CD4-positive, alpha-beta memory T cell (primary cell): ENCODE data around the gene MUC5AC. TPM values are rescaled to one million over a fixed set of nuclear protein-coding genes. Genes with fewer than 3 reads are reported as not detected.
A peak's percentile ranks its signal among the peaks of the same experiment; 100 is the strongest.
"Not testable (repeated sequence)": the region's sequence is repeated elsewhere in the genome, so short reads cannot be mapped to it uniquely, and the experiment has no call there.

ENCODE experiments used
- CTCF ChIA-PET: fragments of 350-600 bp; sonication (Branson Sonifier 250); formaldehyde crosslinking; loops from one replicate; lab custom pipeline; 2021; ENCODE audit warnings: inconsistent platforms; ENCODE audit not compliant: partially characterized antibody; lab: Charles Lee
- POLR2A ChIA-PET: fragments of 350-600 bp; sonication (Branson Sonifier 250); formaldehyde crosslinking; loops from one replicate; lab custom pipeline; 2021; ENCODE audit not compliant: partially characterized antibody; lab: Charles Lee
- DNase-seq, 5 donors: peaks; one replicate each; pipeline versions ENCODE4 v3.0.0 to v3.0.0-alpha.2; 2020 to 2022; ENCODE audit warnings: mixed read lengths in 1 of 5
- H3K27ac ChIP-seq: one replicate; pipeline ENCODE4 v1.7.0; 2013; ENCODE audit warnings: low read depth, low read length
- H3K27me3 ChIP-seq: 2 replicates; pipeline ENCODE4 v1.7.0; 2013; ENCODE audit warnings: mild to moderate bottlenecking, low read length, moderate library complexity; ENCODE audit not compliant: insufficient read depth
- H3K36me3 ChIP-seq: 2 replicates; pipeline ENCODE4 v1.7.0; 2013; ENCODE audit warnings: mild to moderate bottlenecking, low read length, moderate library complexity; ENCODE audit not compliant: insufficient read depth
- H3K4me1 ChIP-seq: 2 replicates; pipeline ENCODE4 v1.7.0; 2013; ENCODE audit warnings: mild to moderate bottlenecking, low read length, moderate library complexity; ENCODE audit not compliant: insufficient read depth
- H3K4me3 ChIP-seq, 2 donors: one replicate each; pipeline ENCODE4 v1.7.0; 2013; ENCODE audit warnings: low read length in 2 of 2, mild to moderate bottlenecking in 1 of 2
- H3K9me3 ChIP-seq, 2 donors: one replicate each; pipeline ENCODE4 v1.7.0; 2013; ENCODE audit warnings: low read length in 2 of 2, control low read depth in 1 of 2; ENCODE audit not compliant: control insufficient read depth in 1 of 2
- H3K27ac Mint-ChIP-seq, 7 donors: one replicate each; pipeline ENCODE4 v1.8.0; 2020 to 2021; ENCODE audit warnings: mixed read lengths in 7 of 7, mild to moderate bottlenecking in 6 of 7, inconsistent platforms in 3 of 7, moderate library complexity in 3 of 7
- H3K27me3 Mint-ChIP-seq, 2 donors: one replicate each; pipeline ENCODE4 v1.8.0; 2020 to 2021; ENCODE audit warnings: mixed read lengths in 2 of 2
- H3K36me3 Mint-ChIP-seq, 2 donors: one replicate each; pipeline ENCODE4 v1.8.0; 2020 to 2021; ENCODE audit warnings: mixed read lengths in 2 of 2, inconsistent platforms in 1 of 2, mild to moderate bottlenecking in 1 of 2
- H3K4me1 Mint-ChIP-seq, 4 donors: one replicate each; pipeline ENCODE4 v1.8.0; 2020 to 2021; ENCODE audit warnings: mixed read lengths in 4 of 4, mild to moderate bottlenecking in 1 of 4
- H3K4me3 Mint-ChIP-seq, 8 donors: one replicate each; pipeline ENCODE4 v1.8.0; 2020 to 2021; ENCODE audit warnings: mixed read lengths in 8 of 8, mild to moderate bottlenecking in 7 of 8, moderate library complexity in 6 of 8, inconsistent platforms in 3 of 8
- H3K9me3 Mint-ChIP-seq, 8 donors: one replicate each; pipeline ENCODE4 v1.8.0; 2020 to 2021; ENCODE audit warnings: mixed read lengths in 8 of 8, mild to moderate bottlenecking in 5 of 8, inconsistent platforms in 3 of 8, moderate library complexity in 1 of 8
- intact Hi-C: fragments of 100-400 bp; cut with micrococcal nuclease; formaldehyde crosslinking; loops from one replicate; pipeline ENCODE4 v1.15.1; 2023
- polyA plus RNA-seq, 2 donors: library from polyadenylated mRNA; unstranded; fragments of 300-500 nt; fragmentation: Illumina TruSeq; gene quantifications; one replicate each; pipeline ENCODE4 v1.2.3, GENCODE V29; 2021
- total RNA-seq, 2 experiments: library from RNA; stranded (reverse); gene quantifications; one replicate each; pipeline ENCODE4 v1.2.3, GENCODE V29; 2021

Gene MUC5AC
- total and polyA plus RNA-seq, 4 experiments from 2014 or later: not detected

DNA sequence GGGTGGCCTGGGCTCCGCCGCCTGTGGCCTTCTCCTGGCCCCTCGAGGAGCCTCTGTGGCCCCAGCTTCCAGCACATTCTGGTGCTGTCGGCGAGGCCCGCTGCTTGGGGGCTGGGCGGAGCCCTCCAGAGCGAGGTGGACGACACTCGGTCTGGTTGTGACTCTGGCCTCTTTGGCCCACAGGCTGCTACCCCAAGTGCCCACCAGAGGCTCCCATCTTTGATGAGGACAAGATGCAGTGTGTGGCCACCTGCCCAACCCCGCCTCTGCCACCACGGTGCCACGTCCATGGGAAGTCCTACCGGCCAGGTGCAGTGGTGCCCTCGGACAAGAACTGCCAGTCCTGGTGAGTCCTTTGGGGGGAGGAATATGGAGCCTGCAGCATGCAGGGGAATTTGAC, 22.4 kb downstream of the MUC5AC start:
- Histone ChIP-seq H3K27ac (no peak overlapping the region), H3K4me3 (no peak overlapping the region), H3K36me3 (no peaks in the 10 kb centered on the region), H3K27me3 (no peaks in the 10 kb centered on the region), H3K4me1 (peaks cover 4% of the 10 kb centered on the region), H3K9me3 (no peaks in the 10 kb centered on the region)
- H3K9me3 Mint-ChIP-seq: no peaks in the 10 kb centered on the region
- H3K4me3 Mint-ChIP-seq: no peak overlapping the region
- ChIA-PET CTCF (no interaction called here), POLR2A (no interaction called here)
- H3K27ac Mint-ChIP-seq: no peak overlapping the region
- intact Hi-C loops: no loop called here
- DNase-seq: no peak
- no peaks in the 10 kb centered on the region for H3K36me3 Mint-ChIP-seq
- peaks cover 0 to 2% of the 10 kb centered on the region in 2 donors for H3K27me3 Mint-ChIP-seq
- H3K4me1 Mint-ChIP-seq: peaks cover 0 to 3% (median 0%) of the 10 kb centered on the region in 4 donors

- H3K4me3 Mint-ChIP-seq: no peak overlapping the region
- POLR2A ChIA-PET: no interaction called here
- no peak overlapping the region for H3K27ac ChIP-seq
- H3K36me3 ChIP-seq: no peaks in the 10 kb centered on the region
- H3K9me3 ChIP-seq: no peaks in the 10 kb centered on the region
- H3K4me1 Mint-ChIP-seq: no peaks in the 10 kb centered on the region
- H3K27ac Mint-ChIP-seq: no peak overlapping the region
- intact Hi-C loops: no loop called here
- peaks cover 4% of the 10 kb centered on the region for H3K4me1 ChIP-seq
- CTCF ChIA-PET: no interaction called here
- H3K27me3 Mint-ChIP-seq: no peaks in the 10 kb centered on the region
- no peak overlapping the region for H3K4me3 ChIP-seq
- no peak for DNase-seq
- H3K27me3 ChIP-seq: no peaks in the 10 kb centered on the region
- no peaks in the 10 kb centered on the region for H3K36me3 Mint-ChIP-seq
- H3K9me3 Mint-ChIP-seq: no peaks in the 10 kb centered on the region
Observed at GRCh38 chr11:1180947-1181391, 23.2 kb downstream of the MUC5AC start.

DNA sequence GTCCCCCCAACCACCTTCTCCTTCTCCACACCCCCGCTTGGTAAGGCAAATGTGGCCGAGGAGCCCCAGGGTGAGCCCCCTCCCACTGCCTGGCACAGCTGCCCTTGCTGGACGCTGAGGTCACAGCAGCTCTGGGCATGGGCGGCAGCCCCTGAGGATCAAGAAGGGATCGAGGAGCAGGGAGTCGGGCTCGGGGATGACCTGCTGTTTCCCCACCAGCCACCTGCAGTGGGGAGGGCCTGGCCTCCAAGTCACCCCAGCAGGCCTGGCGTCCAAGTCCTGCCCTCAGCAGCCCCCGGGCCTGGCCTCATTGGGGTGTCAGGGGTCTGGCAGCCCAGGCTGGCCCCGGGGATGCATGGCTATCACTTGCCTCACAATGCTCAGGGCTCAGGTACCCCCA, 23.7 kb downstream of the MUC5AC start:
- H3K9me3 Mint-ChIP-seq: no peaks in the 10 kb centered on the region
- peaks cover 4% of the 10 kb centered on the region for H3K4me1 ChIP-seq
- no peak for DNase-seq
- POLR2A ChIA-PET: no interaction called here
- H3K4me3 Mint-ChIP-seq: no peak overlapping the region
- H3K4me1 Mint-ChIP-seq: no peaks in the 10 kb centered on the region
- H3K27me3 ChIP-seq: no peaks in the 10 kb centered on the region
- no peaks in the 10 kb centered on the region for H3K36me3 ChIP-seq
- H3K4me3 ChIP-seq: no peak overlapping the region
- no peak overlapping the region for H3K27ac Mint-ChIP-seq
- CTCF ChIA-PET: no interaction called here
- intact Hi-C loops: no loop called here
- H3K9me3 ChIP-seq: no peaks in the 10 kb centered on the region
- H3K27ac ChIP-seq: no peak overlapping the region
- no peaks in the 10 kb centered on the region for H3K27me3 Mint-ChIP-seq
- no peaks in the 10 kb centered on the region for H3K36me3 Mint-ChIP-seq

DNA sequence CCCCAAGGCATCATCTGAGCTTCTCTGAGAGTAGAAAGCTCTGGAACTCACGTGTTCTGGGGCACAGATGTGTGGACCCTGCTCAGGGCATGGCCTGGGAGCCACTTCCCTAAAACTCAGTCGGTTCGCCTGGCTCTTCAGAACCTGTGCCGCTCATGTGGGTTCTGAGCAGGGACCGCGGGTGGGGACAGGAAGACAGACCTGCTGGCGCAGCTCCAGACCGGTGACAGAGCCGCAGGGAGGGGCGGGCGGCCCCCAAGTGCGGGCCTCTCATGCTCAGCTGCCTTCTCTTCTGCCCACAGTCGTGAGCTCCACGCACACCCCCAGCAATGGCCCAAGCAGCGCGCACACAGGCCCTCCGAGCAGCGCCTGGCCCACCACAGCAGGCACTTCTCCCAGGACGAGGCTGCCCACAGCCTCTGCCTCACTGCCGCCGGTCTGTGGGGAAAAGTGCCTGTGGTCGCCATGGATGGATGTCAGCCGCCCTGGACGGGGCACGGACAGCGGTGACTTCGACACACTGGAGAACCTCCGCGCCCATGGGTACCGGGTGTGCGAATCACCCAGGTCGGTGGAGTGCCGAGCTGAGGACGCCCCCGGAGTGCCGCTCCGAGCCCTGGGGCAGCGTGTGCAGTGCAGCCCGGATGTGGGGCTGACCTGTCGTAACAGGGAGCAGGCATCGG, 24.2 kb downstream of the MUC5AC start:
- DNase-seq: peak in 1 of 5 donors; percentile 10
- no peaks in the 10 kb centered on the region for H3K4me1 Mint-ChIP-seq
- Histone ChIP-seq H3K27me3 (no peaks in the 10 kb centered on the region), H3K4me1 (peaks cover 4% of the 10 kb centered on the region), H3K9me3 (no peaks in the 10 kb centered on the region), H3K4me3 (no peak overlapping the region), H3K36me3 (no peaks in the 10 kb centered on the region), H3K27ac (no peak overlapping the region)
- intact Hi-C loops: no loop called here
- H3K27ac Mint-ChIP-seq: no peak overlapping the region
- H3K4me3 Mint-ChIP-seq: no peak overlapping the region
- H3K9me3 Mint-ChIP-seq: no peaks in the 10 kb centered on the region
- CTCF ChIA-PET: no interaction called here
- H3K36me3 Mint-ChIP-seq: no peaks in the 10 kb centered on the region
- POLR2A ChIA-PET: no interaction called here
- H3K27me3 Mint-ChIP-seq: no peaks in the 10 kb centered on the region

DNA sequence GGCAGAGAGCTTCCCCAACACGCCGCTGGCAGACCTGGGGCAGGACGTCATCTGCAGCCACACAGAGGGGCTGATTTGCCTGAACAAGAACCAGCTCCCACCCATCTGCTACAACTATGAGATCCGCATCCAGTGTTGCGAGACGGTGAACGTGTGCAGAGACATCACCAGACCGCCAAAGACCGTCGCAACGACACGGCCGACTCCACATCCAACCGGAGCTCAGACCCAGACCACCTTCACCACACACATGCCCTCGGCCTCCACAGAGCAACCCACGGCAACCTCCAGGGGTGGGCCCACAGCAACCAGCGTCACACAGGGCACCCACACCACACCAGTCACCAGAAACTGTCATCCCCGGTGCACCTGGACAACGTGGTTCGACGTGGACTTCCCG, 26.4 kb downstream of the MUC5AC start:
- CTCF ChIA-PET, H3K27me3 Mint-ChIP-seq, intact Hi-C loops: not testable (repeated sequence)

GRCh38 chr11:1188451-1189130, 30.8 kb downstream of the MUC5AC start:
- H3K27ac Mint-ChIP-seq, H3K36me3 Mint-ChIP-seq, DNase-seq, H3K27me3 Mint-ChIP-seq, H3K36me3 ChIP-seq, H3K27ac ChIP-seq, intact Hi-C loops, H3K27me3 ChIP-seq, CTCF ChIA-PET, H3K4me1 ChIP-seq, H3K9me3 ChIP-seq, H3K9me3 Mint-ChIP-seq, H3K4me1 Mint-ChIP-seq, H3K4me3 Mint-ChIP-seq, POLR2A ChIA-PET, H3K4me3 ChIP-seq: not testable (repeated sequence)

More for the DNA sequence above, 26.4 kb downstream of the MUC5AC start:
- DNase-seq, H3K4me1 ChIP-seq, H3K4me1 Mint-ChIP-seq, H3K27ac ChIP-seq, H3K4me3 Mint-ChIP-seq, POLR2A ChIA-PET, H3K9me3 ChIP-seq, H3K36me3 Mint-ChIP-seq, H3K27me3 ChIP-seq, H3K4me3 ChIP-seq, H3K9me3 Mint-ChIP-seq, H3K27ac Mint-ChIP-seq, H3K36me3 ChIP-seq: not testable (repeated sequence)

- H3K4me3 Mint-ChIP-seq, H3K36me3 Mint-ChIP-seq, H3K4me3 ChIP-seq, H3K9me3 Mint-ChIP-seq, H3K27ac ChIP-seq, H3K27me3 ChIP-seq, DNase-seq, H3K27ac Mint-ChIP-seq, intact Hi-C loops, H3K4me1 ChIP-seq, CTCF ChIA-PET, POLR2A ChIA-PET, H3K9me3 ChIP-seq, H3K4me1 Mint-ChIP-seq, H3K27me3 Mint-ChIP-seq, H3K36me3 ChIP-seq: not testable (repeated sequence)
Observed at GRCh38 chr11:1189816-1190215, 32.1 kb downstream of the MUC5AC start.
